ENCODE results near the gene PRIM1. TPM values are rescaled to one million over a fixed set of nuclear protein-coding genes. Genes with fewer than 3 reads are reported as not detected.

The PRIM1 gene
- total RNA-seq, 1 experiment from 2014 or later = 36.5 TPM

- in situ Hi-C loops (cut with HindIII; ENCODE audit: low pct_unique_long_range_greater_than_20kb, low sequenced_read_pairs) = no loop called here
- DNase-seq (ENCODE audit: low read depth, low spot score) = no peak
Measured at GRCh38 chr12:56695327-56696101, 56.6 kb downstream of the PRIM1 start.

GRCh38 chr12:56694161-56694560 lies 58.0 kb downstream of the PRIM1 start:
- in situ Hi-C loops (cut with HindIII; ENCODE audit: low pct_unique_long_range_greater_than_20kb, low sequenced_read_pairs) = no loop called here
- DNase-seq (ENCODE audit: low read depth, low spot score) = no peak

GRCh38 chr12:56688846-56689109 lies 63.3 kb downstream of the PRIM1 start:
- in situ Hi-C loops (cut with HindIII; ENCODE audit: low pct_unique_long_range_greater_than_20kb, low sequenced_read_pairs) = no loop called here
- DNase-seq (ENCODE audit: low read depth, low spot score) = no peak

GRCh38 chr12:56688129-56688845 lies 63.8 kb downstream of the PRIM1 start, which contains the start of gene PTGES3:
Gene PTGES3, minus strand, starts transcription at chr12:56688284. Its CDS starts 285 bp downstream, at chr12:56687999.
- in situ Hi-C loops (cut with HindIII; ENCODE audit: low pct_unique_long_range_greater_than_20kb, low sequenced_read_pairs) = no loop called here
- DNase-seq (ENCODE audit: low read depth, low spot score) = peak; percentile 99

- peak; percentile 38 for DNase-seq (ENCODE audit: low read depth, low spot score)
Measured at GRCh38 chr12:56687223-56688128, 64.6 kb downstream of the PRIM1 start.

GRCh38 chr12:56684745-56685359 lies 67.3 kb downstream of the PRIM1 start:
- DNase-seq (ENCODE audit: low read depth, low spot score) = no peak
- in situ Hi-C loops (cut with HindIII; ENCODE audit: low pct_unique_long_range_greater_than_20kb, low sequenced_read_pairs) = no loop called here

More at GRCh38 chr12:56687223-56688128, 64.6 kb downstream of the PRIM1 start:
- in situ Hi-C loops (cut with HindIII; ENCODE audit: low pct_unique_long_range_greater_than_20kb, low sequenced_read_pairs) = no loop called here

GRCh38 chr12:56682323-56682722 lies 69.8 kb downstream of the PRIM1 start:
- DNase-seq (ENCODE audit: low read depth, low spot score) = no peak
- in situ Hi-C loops (cut with HindIII; ENCODE audit: low pct_unique_long_range_greater_than_20kb, low sequenced_read_pairs) = no loop called here

Other genes starting within 250 kb of the PRIM1 start
- 4.9 and 6.0 TPM in 2 replicates for gene RBMS2, start 230.5 kb downstream of the PRIM1 start, total RNA-seq (2014; rRNA removed; shearing (Covaris generic))
- 15.4 and 27.9 TPM in 2 replicates for gene BAZ2A, start 122.0 kb downstream of the PRIM1 start, total RNA-seq (2014; rRNA removed; shearing (Covaris generic))
- gene ATP5F1B, start 106.3 kb downstream of the PRIM1 start, total RNA-seq (2014; rRNA removed; shearing (Covaris generic)) = 1,074 and 1,136 TPM in 2 replicates
- gene PTGES3, start 64.0 kb downstream of the PRIM1 start, total RNA-seq (2014; rRNA removed; shearing (Covaris generic)) = 89.1 and 98.9 TPM in 2 replicates
- 1,958 and 2,376 TPM in 2 replicates for gene NACA, start 27.0 kb downstream of the PRIM1 start, total RNA-seq (2014; rRNA removed; shearing (Covaris generic))
- 0.77 TPM in 1 of 2 replicates, not detected in the other for gene HSD17B6, start 11.0 kb upstream of the PRIM1 start, total RNA-seq (2014; rRNA removed; shearing (Covaris generic))
- gene SDR9C7, start 182.1 kb upstream of the PRIM1 start, total RNA-seq (2014; rRNA removed; shearing (Covaris generic)) = not detected in 2 replicates
- not detected in 2 replicates for gene RDH16, start 205.3 kb upstream of the PRIM1 start, total RNA-seq (2014; rRNA removed; shearing (Covaris generic))